MM.1S (cell line): Measurements from ENCODE around the gene TEKT3.

Experiments
- DNase-seq: peaks from one replicate; pipeline ENCODE4 v3.0.0-alpha.2; 2015
- H2AFZ ChIP-seq: fragments of 300-600 bp; sonication (generic); 2 replicates; pipeline ENCODE4 v1.6.0; 2016; ENCODE audit warnings: antibody characterized with exemption, low read length
- H3F3A ChIP-seq: fragments of 300-600 bp; sonication (generic); 2 replicates; pipeline ENCODE4 v1.6.1; 2016; ENCODE audit warnings: mild to moderate bottlenecking, antibody characterized with exemption, low read length, moderate library complexity, mixed read lengths; ENCODE audit not compliant: insufficient read depth
- H3K27ac ChIP-seq: fragments of 300-600 bp; sonication (generic); 2 replicates; pipeline ENCODE4 v1.5.1; 2016; ENCODE audit warnings: mild to moderate bottlenecking, low read length
- H3K27me3 ChIP-seq: fragments of 300-600 bp; sonication (generic); replicated peaks from 2 replicates; pipeline ENCODE4 v1.6.0; 2016; ENCODE audit warnings: low read length; ENCODE audit not compliant: insufficient read depth
- H3K36me3 ChIP-seq: fragments of 300-600 bp; sonication (generic); replicated peaks from 2 replicates; pipeline ENCODE4 v1.6.1; 2016; ENCODE audit warnings: mild to moderate bottlenecking, low read length, mixed read lengths; ENCODE audit not compliant: insufficient read depth
- H3K4me1 ChIP-seq: fragments of 300-600 bp; sonication (generic); 2 replicates; pipeline ENCODE4 v1.6.1; 2016; ENCODE audit warnings: low read length, mixed read lengths
- H3K4me2 ChIP-seq: fragments of 300-600 bp; sonication (generic); 2 replicates; pipeline ENCODE4 v1.6.0; 2016; ENCODE audit warnings: low read depth, low read length
- H3K4me3 ChIP-seq: fragments of 300-600 bp; sonication (generic); 2 replicates; pipeline ENCODE4 v1.5.1; 2016; ENCODE audit warnings: low read length, mixed read lengths
- H3K79me2 ChIP-seq: fragments of 300-600 bp; sonication (generic); 2 replicates; pipeline ENCODE4 v1.6.1; 2016; ENCODE audit warnings: mixed run types, low read length, mixed read lengths
- H3K9ac ChIP-seq: fragments of 300-600 bp; sonication (generic); 2 replicates; pipeline ENCODE4 v1.6.1; 2016; ENCODE audit warnings: low read length, mixed read lengths
- H3K9me2 ChIP-seq: fragments of 300-600 bp; sonication (generic); replicated peaks from 2 replicates; pipeline ENCODE4 v1.6.1; 2016; ENCODE audit warnings: mild to moderate bottlenecking, low read length, mixed read lengths; ENCODE audit not compliant: insufficient read depth
- H3K9me3 ChIP-seq: fragments of 300-600 bp; sonication (generic); replicated peaks from 2 replicates; pipeline ENCODE4 v1.6.1; 2016; ENCODE audit warnings: mild to moderate bottlenecking, low read length, mixed read lengths; ENCODE audit not compliant: insufficient read depth
- H4K20me1 ChIP-seq: fragments of 300-600 bp; sonication (generic); 2 replicates; pipeline ENCODE4 v1.6.1; 2016; ENCODE audit warnings: mild to moderate bottlenecking, low read length, moderate library complexity, mixed read lengths; ENCODE audit not compliant: insufficient read depth
- CTCF ChIP-seq: fragments of 300-600 bp; sonication (generic); IDR thresholded peaks from 2 replicates; pipeline ENCODE4 v1.5.1; 2016; ENCODE audit warnings: antibody characterized with exemption, low read length, mixed read lengths
- EZH2 ChIP-seq: fragments of 300-600 bp; sonication (generic); optimal IDR thresholded peaks from 2 replicates; pipeline ENCODE3; 2017; ENCODE audit warnings: low read depth, mild to moderate bottlenecking, antibody characterized with exemption, low read length, mixed read lengths
- EZH2phosphoT487 ChIP-seq: fragments of 300-600 bp; sonication (generic); IDR thresholded peaks from 2 replicates; pipeline ENCODE4 v1.6.1; 2018; ENCODE audit warnings: antibody characterized with exemption, low read length

Gene TEKT3

GRCh38 chr17:15341385-15341849 lies at the start of gene TEKT3:
TEKT3 (minus strand) TSS chr17:15341597; CDS start chr17:15331585, 10,012 bp downstream.
- Histone ChIP-seq H3K27me3 (no peaks in the 10 kb centered on the region), H3K4me2 (no peak within 1 kb of the TSS), H3K9ac (no peak within 1 kb of the TSS), H3K9me2 (no peaks in the 10 kb centered on the region), H3K27ac (no peak within 1 kb of the TSS), H3K79me2 (no peaks in the 10 kb centered on the region), H2AFZ (no peak within 1 kb of the TSS), H3K9me3 (no peaks in the 10 kb centered on the region), H3K4me1 (no peaks in the 10 kb centered on the region), H4K20me1 (no peaks in the 10 kb centered on the region), H3F3A (no peaks in the 10 kb centered on the region), H3K36me3 (no peaks in the 10 kb centered on the region), H3K4me3 (no peak within 1 kb of the TSS)
- DNase-seq = no peak
- TF ChIP-seq CTCF (no peak), EZH2 (no peak), EZH2phosphoT487 (no peak)

GRCh38 chr17:15388356-15389041 lies 47.1 kb upstream of the TEKT3 start:
- no peak overlapping the region for H3K27ac ChIP-seq
- no peak overlapping the region for H3K4me2 ChIP-seq
- H3F3A ChIP-seq = no peaks in the 10 kb centered on the region
- H3K9me2 ChIP-seq = no peaks in the 10 kb centered on the region
- no peak for DNase-seq
- no peaks in the 10 kb centered on the region for H3K27me3 ChIP-seq
- no peaks in the 10 kb centered on the region for H4K20me1 ChIP-seq
- no peaks in the 10 kb centered on the region for H3K36me3 ChIP-seq
- TF ChIP-seq EZH2phosphoT487 (no peak), EZH2 (no peak), CTCF (no peak)
- no peak overlapping the region for H3K9ac ChIP-seq
- no peaks in the 10 kb centered on the region for H3K9me3 ChIP-seq
- no peaks in the 10 kb centered on the region for H3K4me1 ChIP-seq
- H2AFZ ChIP-seq = no peak overlapping the region
- H3K4me3 ChIP-seq = no peak overlapping the region
- no peaks in the 10 kb centered on the region for H3K79me2 ChIP-seq

- H3K9me2 ChIP-seq = no peaks in the 10 kb centered on the region
- H3K4me3 ChIP-seq = no peak overlapping the region
- no peak for TF ChIP-seq EZH2phosphoT487
- no peak for TF ChIP-seq CTCF
- no peaks in the 10 kb centered on the region for H3K79me2 ChIP-seq
- no peaks in the 10 kb centered on the region for H3K9me3 ChIP-seq
- H3K4me1 ChIP-seq = no peaks in the 10 kb centered on the region
- no peak overlapping the region for H3K27ac ChIP-seq
- no peak for DNase-seq
- no peak overlapping the region for H3K9ac ChIP-seq
- no peaks in the 10 kb centered on the region for H3F3A ChIP-seq
- H3K27me3 ChIP-seq = no peaks in the 10 kb centered on the region
- no peak overlapping the region for H3K4me2 ChIP-seq
- no peak overlapping the region for H2AFZ ChIP-seq
- H4K20me1 ChIP-seq = no peaks in the 10 kb centered on the region
- no peaks in the 10 kb centered on the region for H3K36me3 ChIP-seq
Measured at GRCh38 chr17:15386083-15386482, 44.7 kb upstream of the TEKT3 start.
